Endodermal cell (in vitro differentiated cells): ENCODE data around the gene COL13A1. TPM values are rescaled to one million over a fixed set of nuclear protein-coding genes. Genes with fewer than 3 reads are reported as not detected.

Source experiments
- DNase-seq: peaks from one replicate; pipeline ENCODE4 v3.0.0-alpha.2; 2017
- H3K27ac ChIP-seq: 2 replicates; pipeline ENCODE4 v1.5.1; 2013; ENCODE audit warnings: mild to moderate bottlenecking, low read depth, low read length, moderate library complexity
- H3K27me3 ChIP-seq: 2 replicates; pipeline ENCODE4 v1.6.1; 2013; ENCODE audit warnings: mild to moderate bottlenecking, low read length, moderate library complexity; ENCODE audit not compliant: insufficient read depth, control insufficient read depth, poor library complexity, severe bottlenecking
- H3K36me3 ChIP-seq: 2 replicates; pipeline ENCODE4 v1.7.0; 2013; ENCODE audit warnings: mild to moderate bottlenecking, low read length, moderate library complexity; ENCODE audit not compliant: control insufficient read depth, insufficient read depth
- H3K4me1 ChIP-seq: one replicate; pipeline ENCODE4 v1.7.0; 2013; ENCODE audit warnings: low read length; ENCODE audit not compliant: control insufficient read depth, insufficient read depth
- H3K4me3 ChIP-seq: 2 replicates; pipeline ENCODE4 v1.5.1; 2013; ENCODE audit warnings: mild to moderate bottlenecking, low read length, moderate library complexity
- H3K9ac ChIP-seq: 2 replicates; pipeline ENCODE4 v1.6.1; 2013; ENCODE audit warnings: mild to moderate bottlenecking, low read length, moderate library complexity; ENCODE audit not compliant: poor library complexity, severe bottlenecking; ENCODE audit errors: extremely low read depth
- H3K9me3 ChIP-seq: 2 replicates; pipeline ENCODE4 v1.6.1; 2013; ENCODE audit warnings: mild to moderate bottlenecking, low read length, moderate library complexity; ENCODE audit not compliant: control insufficient read depth
- H3K27ac Mint-ChIP-seq: 2 replicates; pipeline ENCODE4 v1.8.0; 2020; ENCODE audit warnings: mixed read lengths
- H3K27me3 Mint-ChIP-seq: 2 replicates; pipeline ENCODE4 v1.8.0; 2021; ENCODE audit warnings: mild to moderate bottlenecking, mixed read lengths; ENCODE audit not compliant: insufficient read depth
- H3K36me3 Mint-ChIP-seq: 2 replicates; pipeline ENCODE4 v1.8.0; 2020; ENCODE audit warnings: low read depth, mixed read lengths
- H3K4me1 Mint-ChIP-seq: 2 replicates; pipeline ENCODE4 v1.8.0; 2020; ENCODE audit warnings: mixed read lengths
- H3K4me3 Mint-ChIP-seq: 2 replicates; pipeline ENCODE4 v1.8.0; 2020; ENCODE audit warnings: mild to moderate bottlenecking, moderate library complexity, mixed read lengths
- H3K9me3 Mint-ChIP-seq: 2 replicates; pipeline ENCODE4 v1.8.0; 2020; ENCODE audit warnings: mild to moderate bottlenecking, mixed read lengths
- WGBS, 2 experiments: methylation state at CpG; one replicate each; pipeline versions ENCODE4 v1.1.5 to v1.1.7; 2013; ENCODE audit warnings: missing lambda C conversion rate in 2 of 2, mixed read lengths in 1 of 2; ENCODE audit not compliant: insufficient coverage in 1 of 2, insufficient read length in 1 of 2; 5-methylcytosine and 5-hydroxymethylcytosine counted together
- total RNA-seq, 2 donors: library from RNA; stranded (reverse); fragmentation: NEBNext Ultra II Directional in 1 of 2; extraction: Animal tissue kit (Norgen Biotek cat#: 25700) in 1 of 2; gene quantifications; 2 replicates in 1 of 2; 3 replicates in 1 of 2; pipeline ENCODE4 v1.2.1, GENCODE V29; 2021
- TF ChIP-seq, protein P1 (sequence below): fragments of 200-600 bp; sonication (generic); conservative IDR thresholded peaks from 2 replicates; pipeline ENCODE4 v1.5.0; 2021; ENCODE audit warnings: antibody characterized with exemption, mild to moderate bottlenecking

Gene COL13A1
- total RNA-seq, 2 donors from 2014 or later = 15.9 to 20.7 TPM

DNA sequence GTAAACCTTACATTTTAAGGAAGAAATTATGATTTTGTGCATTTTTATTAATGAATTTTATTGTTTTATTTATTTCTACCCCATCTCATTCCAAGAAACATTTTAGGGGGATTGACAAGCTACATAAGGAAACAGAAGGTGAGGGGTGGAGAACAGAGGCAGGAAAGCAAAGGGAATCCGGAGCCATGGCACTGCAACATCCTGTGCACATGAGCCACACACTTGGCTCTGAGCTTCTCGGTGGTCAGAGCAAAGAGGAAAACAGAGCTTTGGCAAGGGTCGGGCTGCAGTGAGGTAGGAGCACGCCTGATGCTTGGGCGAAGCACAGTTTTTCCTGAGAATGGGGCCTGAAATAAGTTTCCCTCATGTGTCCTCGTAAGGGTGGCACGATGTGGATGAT, 68.9 kb downstream of the COL13A1 start:
- no peak overlapping the region for H3K27ac Mint-ChIP-seq
- peaks cover 48% of the 10 kb centered on the region for H3K4me1 Mint-ChIP-seq
- no peaks in the 10 kb centered on the region for H3K27me3 Mint-ChIP-seq
- peak; percentile 58 for DNase-seq
- 86 to 87% methylated on average over 7 of the region's 7 CpGs for WGBS, 2 experiments
- TF ChIP-seq, protein P1, sequence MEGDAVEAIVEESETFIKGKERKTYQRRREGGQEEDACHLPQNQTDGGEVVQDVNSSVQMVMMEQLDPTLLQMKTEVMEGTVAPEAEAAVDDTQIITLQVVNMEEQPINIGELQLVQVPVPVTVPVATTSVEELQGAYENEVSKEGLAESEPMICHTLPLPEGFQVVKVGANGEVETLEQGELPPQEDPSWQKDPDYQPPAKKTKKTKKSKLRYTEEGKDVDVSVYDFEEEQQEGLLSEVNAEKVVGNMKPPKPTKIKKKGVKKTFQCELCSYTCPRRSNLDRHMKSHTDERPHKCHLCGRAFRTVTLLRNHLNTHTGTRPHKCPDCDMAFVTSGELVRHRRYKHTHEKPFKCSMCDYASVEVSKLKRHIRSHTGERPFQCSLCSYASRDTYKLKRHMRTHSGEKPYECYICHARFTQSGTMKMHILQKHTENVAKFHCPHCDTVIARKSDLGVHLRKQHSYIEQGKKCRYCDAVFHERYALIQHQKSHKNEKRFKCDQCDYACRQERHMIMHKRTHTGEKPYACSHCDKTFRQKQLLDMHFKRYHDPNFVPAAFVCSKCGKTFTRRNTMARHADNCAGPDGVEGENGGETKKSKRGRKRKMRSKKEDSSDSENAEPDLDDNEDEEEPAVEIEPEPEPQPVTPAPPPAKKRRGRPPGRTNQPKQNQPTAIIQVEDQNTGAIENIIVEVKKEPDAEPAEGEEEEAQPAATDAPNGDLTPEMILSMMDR = no peak
- H3K27ac ChIP-seq = no peak overlapping the region
- no peaks in the 10 kb centered on the region for H3K9me3 ChIP-seq
- no peaks in the 10 kb centered on the region for H3K36me3 Mint-ChIP-seq
- H3K4me3 ChIP-seq = no peak overlapping the region
- no peak overlapping the region for H3K9ac ChIP-seq
- H3K9me3 Mint-ChIP-seq = no peaks in the 10 kb centered on the region
- H3K4me1 ChIP-seq = peaks cover 2% of the 10 kb centered on the region
- no peaks in the 10 kb centered on the region for H3K36me3 ChIP-seq
- no peaks in the 10 kb centered on the region for H3K27me3 ChIP-seq
- H3K4me3 Mint-ChIP-seq = no peak overlapping the region

DNA sequence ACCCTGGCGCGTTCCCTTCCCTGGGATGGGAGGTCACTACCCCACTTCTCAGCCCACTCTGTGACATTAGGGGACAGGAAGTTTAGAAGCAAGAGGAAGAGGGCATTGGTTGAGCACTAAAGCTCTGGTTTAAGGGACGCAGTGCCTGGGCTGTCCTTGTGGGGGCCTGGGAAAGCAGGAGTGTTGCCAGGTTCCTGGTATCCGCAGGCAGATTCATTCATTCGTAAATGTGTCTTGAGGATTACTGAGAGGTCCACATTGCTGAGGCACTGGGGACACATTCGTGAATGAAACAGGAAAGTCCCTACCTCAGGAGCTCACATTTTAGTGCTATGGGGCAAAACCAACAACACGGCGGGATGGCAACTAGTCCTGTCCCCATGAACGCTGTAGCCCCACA, 69.4 kb downstream of the COL13A1 start:
- peak; percentile 83 for DNase-seq
- Mint-ChIP-seq H3K27ac (no peak overlapping the region), H3K27me3 (no peaks in the 10 kb centered on the region), H3K36me3 (no peaks in the 10 kb centered on the region), H3K4me3 (no peak overlapping the region), H3K9me3 (no peaks in the 10 kb centered on the region), H3K4me1 (peaks cover 51% of the 10 kb centered on the region)
- H3K9ac ChIP-seq = no peak overlapping the region
- H3K4me3 ChIP-seq = no peak overlapping the region
- TF ChIP-seq, protein P1 = peak; percentile 58
- no peaks in the 10 kb centered on the region for H3K36me3 ChIP-seq
- H3K4me1 ChIP-seq = peaks cover 7% of the 10 kb centered on the region
- no peak overlapping the region for H3K27ac ChIP-seq
- H3K9me3 ChIP-seq = no peaks in the 10 kb centered on the region
- 81 to 89% methylated on average over 7 to 9 of the region's 9 CpGs for WGBS, 2 experiments
- no peaks in the 10 kb centered on the region for H3K27me3 ChIP-seq

GRCh38 chr10:69872323-69872722, 70.6 kb downstream of the COL13A1 start:
- no peak overlapping the region for H3K27ac Mint-ChIP-seq
- no peaks in the 10 kb centered on the region for H3K9me3 Mint-ChIP-seq
- H3K4me1 Mint-ChIP-seq = peaks cover 51% of the 10 kb centered on the region
- Histone ChIP-seq H3K36me3 (no peaks in the 10 kb centered on the region), H3K4me1 (peaks cover 19% of the 10 kb centered on the region), H3K9me3 (no peaks in the 10 kb centered on the region), H3K27ac (no peak overlapping the region), H3K4me3 (no peak overlapping the region), H3K27me3 (no peaks in the 10 kb centered on the region), H3K9ac (no peak overlapping the region)
- no peak for DNase-seq
- 69 to 75% methylated on average over 2 of the region's 2 CpGs for WGBS, 2 experiments
- no peaks in the 10 kb centered on the region for H3K36me3 Mint-ChIP-seq
- H3K4me3 Mint-ChIP-seq = no peak overlapping the region
- TF ChIP-seq, protein P1 = no peak
- no peaks in the 10 kb centered on the region for H3K27me3 Mint-ChIP-seq
